PC-3 (cell line): ENCODE measurements around the gene NOG. TPM values are rescaled to one million over a fixed set of nuclear protein-coding genes. Genes with fewer than 3 reads are reported as not detected.

Source experiments
- ATAC-seq: fragments of 200-7000 bp; cut with Tn5 transposase; 2 replicates; pipeline ENCODE4 v1.9.1; 2020; ENCODE audit warnings: mild to moderate bottlenecking, moderate library complexity
- BruUV-seq: library from RNA; stranded (reverse); fragments of 400-500 nt; replicated peaks from 2 replicates; lab custom pipeline; 2021; lab: Mats Ljungman, UMichigan
- CTCF ChIA-PET: fragments of 300-600 bp; sonication (Branson Sonifier 250); formaldehyde crosslinking; loops from one replicate; lab custom pipeline; 2022; ENCODE audit warnings: antibody characterized with exemption; lab: Charles Lee
- POLR2A ChIA-PET: fragments of 300-600 bp; sonication (Branson Sonifier 250); formaldehyde crosslinking; loops from one replicate; lab custom pipeline; 2022; ENCODE audit warnings: antibody characterized with exemption; ENCODE audit not compliant: unreplicated experiment; lab: Charles Lee
- DNase-seq: peaks from one replicate; pipeline ENCODE4 v3.0.0-alpha.2; 2015
- H2AFZ ChIP-seq: fragments of 300-600 bp; sonication (generic); 2 replicates; pipeline ENCODE4 v1.6.0; 2016; ENCODE audit warnings: antibody characterized with exemption, low read length
- H3F3A ChIP-seq: fragments of 300-600 bp; sonication (generic); one replicate; pipeline ENCODE4 v1.6.0; 2017; ENCODE audit warnings: antibody characterized with exemption, low read length, control low read depth, mild to moderate bottlenecking; ENCODE audit not compliant: unreplicated experiment
- H3K27ac ChIP-seq: fragments of 300-600 bp; sonication (generic); 2 replicates; pipeline ENCODE4 v1.5.1; 2016; ENCODE audit warnings: mild to moderate bottlenecking, low read length
- H3K27me3 ChIP-seq: fragments of 300-600 bp; sonication (generic); 2 replicates; pipeline ENCODE4 v1.6.1; 2016; ENCODE audit warnings: low read length, mixed read lengths
- H3K36me3 ChIP-seq: fragments of 300-600 bp; sonication (generic); 2 replicates; pipeline ENCODE4 v1.6.1; 2016; ENCODE audit warnings: low read depth, mixed run types, low read length, mixed read lengths
- H3K4me1 ChIP-seq: fragments of 300-600 bp; sonication (generic); 2 replicates; pipeline ENCODE4 v1.5.1; 2016; ENCODE audit warnings: low read length; ENCODE audit not compliant: insufficient read depth
- H3K4me2 ChIP-seq: fragments of 300-600 bp; sonication (generic); 2 replicates; pipeline ENCODE4 v1.6.0; 2016; ENCODE audit warnings: low read length
- H3K4me3 ChIP-seq: fragments of 300-600 bp; sonication (generic); 2 replicates; pipeline ENCODE4 v1.5.1; 2016; ENCODE audit warnings: mild to moderate bottlenecking, low read length, mixed read lengths
- H3K79me2 ChIP-seq: fragments of 300-600 bp; sonication (generic); 2 replicates; pipeline ENCODE4 v1.6.1; 2017; ENCODE audit warnings: low read length, mixed read lengths
- H3K9ac ChIP-seq: fragments of 300-600 bp; sonication (generic); 2 replicates; pipeline ENCODE4 v1.6.0; 2016; ENCODE audit warnings: mild to moderate bottlenecking, low read length
- H3K9me2 ChIP-seq: fragments of 300-600 bp; sonication (generic); replicated peaks from 2 replicates; pipeline ENCODE4 v1.6.1; 2016; ENCODE audit warnings: mixed run types, low read length, mixed read lengths
- H3K9me3 ChIP-seq: fragments of 300-600 bp; sonication (generic); 2 replicates; pipeline ENCODE4 v1.6.1; 2016; ENCODE audit warnings: low read length, mixed read lengths
- H4K20me1 ChIP-seq: fragments of 300-600 bp; sonication (generic); 2 replicates; pipeline ENCODE4 v1.6.1; 2016; ENCODE audit warnings: low read length, mixed read lengths
- CTCF ChIP-seq: fragments of 300-600 bp; sonication (generic); conservative IDR thresholded peaks from 2 replicates; pipeline ENCODE4 v1.5.1; 2017; ENCODE audit warnings: antibody characterized with exemption, low read depth, mild to moderate bottlenecking, low read length
- EZH2 ChIP-seq: fragments of 300-600 bp; sonication (generic); IDR thresholded peaks from one replicate; pipeline ENCODE4 v1.6.1; 2017; ENCODE audit warnings: antibody characterized with exemption, mild to moderate bottlenecking, low read length; ENCODE audit not compliant: unreplicated experiment
- EZH2phosphoT487 ChIP-seq: fragments of 300-600 bp; sonication (generic); IDR thresholded peaks from 2 replicates; pipeline ENCODE4 v1.6.1; 2018; ENCODE audit warnings: mild to moderate bottlenecking, antibody characterized with exemption, low read length, borderline replicate concordance
- intact Hi-C: fragments of 100-400 bp; cut with micrococcal nuclease; formaldehyde crosslinking; loops from 2 replicates; pipeline ENCODE4 v1.9.0; 2023
- total RNA-seq: library from RNA; depleted of rRNA; stranded (reverse); fragments of >200 nt; gene quantifications from 2 replicates; pipeline ENCODE4 v1.2.3, GENCODE V29; 2014

The NOG gene
- total RNA-seq, 1 experiment from 2014 or later: 23.9 TPM

- Histone ChIP-seq H3K4me1 (no peaks in the 10 kb centered on the region), H3K36me3 (no peaks in the 10 kb centered on the region), H3K9ac (no peak overlapping the region), H3K4me3 (no peak overlapping the region), H3K9me2 (no peaks in the 10 kb centered on the region), H4K20me1 (no peaks in the 10 kb centered on the region), H2AFZ (no peak overlapping the region), H3K9me3 (no peaks in the 10 kb centered on the region), H3K27me3 (no peaks in the 10 kb centered on the region), H3K79me2 (no peaks in the 10 kb centered on the region), H3K27ac (no peak overlapping the region), H3F3A (no peaks in the 10 kb centered on the region), H3K4me2 (no peak overlapping the region)
- no TSS peak for BruUV-seq
- ChIA-PET POLR2A (no interaction called here), CTCF (no interaction called here)
- DNase-seq: no peak
- intact Hi-C loops: no loop called here
- ATAC-seq: no peak
- TF ChIP-seq EZH2phosphoT487 (no peak), EZH2 (no peak), CTCF (no peak)
These were observed 19.6 kb downstream of the NOG start for GRCh38 chr17:56613131-56613530.

GRCh38 chr17:56614522-56614921 is 21.0 kb downstream of the NOG start:
- Histone ChIP-seq H3K9me3 (no peaks in the 10 kb centered on the region), H3K27ac (no peak overlapping the region), H4K20me1 (no peaks in the 10 kb centered on the region), H3K4me3 (no peak overlapping the region), H2AFZ (no peak overlapping the region), H3K36me3 (no peaks in the 10 kb centered on the region), H3K9me2 (no peaks in the 10 kb centered on the region), H3F3A (no peaks in the 10 kb centered on the region), H3K9ac (no peak overlapping the region), H3K27me3 (no peaks in the 10 kb centered on the region), H3K4me2 (no peak overlapping the region), H3K79me2 (no peaks in the 10 kb centered on the region), H3K4me1 (no peaks in the 10 kb centered on the region)
- CTCF ChIA-PET: no interaction called here
- no peak for TF ChIP-seq EZH2
- no peak for TF ChIP-seq CTCF
- no peak for TF ChIP-seq EZH2phosphoT487
- no peak for ATAC-seq
- intact Hi-C loops: no loop called here
- POLR2A ChIA-PET: no interaction called here
- BruUV-seq: no TSS peak
- no peak for DNase-seq

- Histone ChIP-seq H3K79me2 (no peaks in the 10 kb centered on the region), H3K36me3 (no peaks in the 10 kb centered on the region), H3K4me2 (no peak overlapping the region), H3F3A (no peaks in the 10 kb centered on the region), H3K27me3 (no peaks in the 10 kb centered on the region), H3K9me2 (no peaks in the 10 kb centered on the region), H3K9me3 (no peaks in the 10 kb centered on the region), H3K4me1 (no peaks in the 10 kb centered on the region), H3K9ac (no peak overlapping the region), H3K4me3 (no peak overlapping the region), H3K27ac (no peak overlapping the region), H2AFZ (no peak overlapping the region), H4K20me1 (no peaks in the 10 kb centered on the region)
- DNase-seq: no peak
- no peak for ATAC-seq
- intact Hi-C loops: no loop called here
- BruUV-seq: no TSS peak
- POLR2A ChIA-PET: no interaction called here
- CTCF ChIA-PET: no interaction called here
- TF ChIP-seq EZH2 (no peak), CTCF (no peak), EZH2phosphoT487 (no peak)
These were observed 22.7 kb downstream of the NOG start for GRCh38 chr17:56616239-56616638.
